HepG2 (cell line): ENCODE measurements around the gene TBXAS1. TPM values are rescaled to one million over a fixed set of nuclear protein-coding genes. Genes with fewer than 3 reads are reported as not detected.

ENCODE experiments used
- AGO2 ChIP-seq: fragments of 200-400 bp; formaldehyde crosslinking; optimal IDR thresholded peaks from 2 replicates; pipeline ENCODE3; 2017; ENCODE audit warnings: mild to moderate bottlenecking, low read depth, low read length, moderate library complexity
- FOXP1 ChIP-seq, 2 experiments: fragments of 450-650 bp in 1 of 2; IDR thresholded peaks; 2 replicates each; pipeline ENCODE4 v1.6.1; 2017 to 2018; ENCODE audit warnings: antibody characterized with exemption in 1 of 2
- GABPB1 ChIP-seq: IDR thresholded peaks from 2 replicates; pipeline ENCODE4 v1.6.1; 2016; ENCODE audit warnings: mild to moderate bottlenecking, missing genetic modification reagents, moderate library complexity, missing compliant biosample characterization
- MBNL3 ChIP-seq: fragments of 250-450 bp; sonication (Bioruptor Pico); conservative IDR thresholded peaks from 2 replicates; pipeline ENCODE4 v1.8.0; 2022; ENCODE audit warnings: mild to moderate bottlenecking, inconsistent platforms
- NFYB ChIP-seq: sonication (generic); formaldehyde crosslinking; IDR thresholded peaks from 2 replicates; pipeline ENCODE4 v1.4.0; 2020; ENCODE audit warnings: missing genetic modification reagents
- STAT5B ChIP-seq: sonication (generic); formaldehyde crosslinking; IDR thresholded peaks from 2 replicates; pipeline ENCODE4 v1.4.0; 2020; ENCODE audit warnings: missing genetic modification reagents
- ZNF12 ChIP-seq: sonication (generic); formaldehyde crosslinking; IDR thresholded peaks from 2 replicates; pipeline ENCODE4 v1.5.0; 2020; ENCODE audit warnings: missing genetic modification reagents
- ZNF230 ChIP-seq: sonication (generic); formaldehyde crosslinking; IDR thresholded peaks from 2 replicates; pipeline ENCODE4 v1.4.0; 2020; ENCODE audit warnings: mild to moderate bottlenecking, missing genetic modification reagents
- ZNF687 ChIP-seq: sonication (generic); formaldehyde crosslinking; IDR thresholded peaks from 2 replicates; pipeline ENCODE4 v1.5.1; 2020; ENCODE audit warnings: mild to moderate bottlenecking, missing genetic modification reagents, moderate library complexity
- ZNF781 ChIP-seq: sonication (generic); formaldehyde crosslinking; IDR thresholded peaks from 2 replicates; pipeline ENCODE4 v1.5.1; 2020; ENCODE audit warnings: borderline replicate concordance, mild to moderate bottlenecking, missing genetic modification reagents; ENCODE audit errors: not compliant biosample characterization
- polyA plus RNA-seq, 8 experiments: library from polyadenylated mRNA; depleted of rRNA in 3 of 8; stranded (reverse) in 7 of 8; unstranded in 1 of 8; fragments of >200 nt; fragmentation: Illumina TruSeq in 4 of 8; extraction: Trizol in 4 of 8; gene quantifications; 2 replicates each; pipeline versions ENCODE4 v1.2.1 to v1.2.3, GENCODE V29; 2011 to 2016; ENCODE audit warnings: low read depth in 4 of 8, missing spikeins in 1 of 8, mixed read lengths in 1 of 8; ENCODE audit not compliant: insufficient read depth in 1 of 8
- total RNA-seq, 5 experiments: library from RNA; depleted of rRNA; stranded (reverse); fragments of >200 nt; fragmentation: Illumina TruSeq; extraction: Trizol; gene quantifications; 2 replicates each; pipeline ENCODE4 v1.2.3, GENCODE V29; 2016; ENCODE audit warnings: low read depth in 1 of 5
- TF ChIP-seq, protein P1 (sequence below), 2 experiments: sonication (generic) in 1 of 2; formaldehyde crosslinking in 1 of 2; IDR thresholded peaks; 2 replicates each; pipeline versions ENCODE4 v1.5.1 to v1.6.1; 2011 to 2020; ENCODE audit warnings: borderline replicate concordance in 1 of 2, low read depth in 1 of 2, low read length in 1 of 2, mild to moderate bottlenecking in 1 of 2, missing genetic modification reagents in 1 of 2, moderate library complexity in 1 of 2
- TF ChIP-seq, protein P2 (sequence below): sonication (generic); formaldehyde crosslinking; IDR thresholded peaks from 2 replicates; pipeline ENCODE4 v1.8.0; 2022; ENCODE audit warnings: mild to moderate bottlenecking, missing genetic modification reagents

The TBXAS1 gene
- total and polyA plus RNA-seq, 2 of the 13 experiments (the other 11 are each of a cell fraction or from before 2014, with no cell fraction given), result 4.0 to 4.9 TPM

- TF ChIP-seq ZNF230 (0 out of 2 replicates have a peak, but pooled peaks have one; percentile 21), STAT5B (CRISPR knock-in tag) (0 out of 2 replicates have a peak, but pooled peaks have one; percentile 79), FOXP1 (IDR thresholded peaks at IDR 0.05) (0 out of 2 replicates have a peak, but pooled peaks have one; percentile 41), FOXP1 (CRISPR knock-in tag; IDR thresholded peaks at IDR 0.05) (peak; percentile 94), ZNF687 (peak; percentile 90), AGO2 (no peak), NFYB (CRISPR knock-in tag) (no peak), GABPB1 (CRISPR knock-in tag) (peak; percentile 47; the same call in 1 of the 2 replicates), ZNF781 (peak; percentile 42), ZNF12 (CRISPR knock-in tag) (peak; percentile 78; the same call in 1 of the 2 replicates), MBNL3 (CRISPR knock-in tag) (no peak)
- TF ChIP-seq, protein P1, sequence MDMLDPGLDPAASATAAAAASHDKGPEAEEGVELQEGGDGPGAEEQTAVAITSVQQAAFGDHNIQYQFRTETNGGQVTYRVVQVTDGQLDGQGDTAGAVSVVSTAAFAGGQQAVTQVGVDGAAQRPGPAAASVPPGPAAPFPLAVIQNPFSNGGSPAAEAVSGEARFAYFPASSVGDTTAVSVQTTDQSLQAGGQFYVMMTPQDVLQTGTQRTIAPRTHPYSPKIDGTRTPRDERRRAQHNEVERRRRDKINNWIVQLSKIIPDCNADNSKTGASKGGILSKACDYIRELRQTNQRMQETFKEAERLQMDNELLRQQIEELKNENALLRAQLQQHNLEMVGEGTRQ (IDR thresholded peaks at IDR 0.05; ENCODE audit: low read depth, low read length), result no peak
- TF ChIP-seq, protein P1 (CRISPR knock-in tag; IDR thresholded peaks at IDR 0.05; ENCODE audit: borderline replicate concordance), result peak; percentile 32; the same call in 1 of the 2 replicates
- TF ChIP-seq, protein P2, sequence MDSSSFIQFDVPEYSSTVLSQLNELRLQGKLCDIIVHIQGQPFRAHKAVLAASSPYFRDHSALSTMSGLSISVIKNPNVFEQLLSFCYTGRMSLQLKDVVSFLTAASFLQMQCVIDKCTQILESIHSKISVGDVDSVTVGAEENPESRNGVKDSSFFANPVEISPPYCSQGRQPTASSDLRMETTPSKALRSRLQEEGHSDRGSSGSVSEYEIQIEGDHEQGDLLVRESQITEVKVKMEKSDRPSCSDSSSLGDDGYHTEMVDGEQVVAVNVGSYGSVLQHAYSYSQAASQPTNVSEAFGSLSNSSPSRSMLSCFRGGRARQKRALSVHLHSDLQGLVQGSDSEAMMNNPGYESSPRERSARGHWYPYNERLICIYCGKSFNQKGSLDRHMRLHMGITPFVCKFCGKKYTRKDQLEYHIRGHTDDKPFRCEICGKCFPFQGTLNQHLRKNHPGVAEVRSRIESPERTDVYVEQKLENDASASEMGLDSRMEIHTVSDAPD (CRISPR knock-in tag), result peak; percentile 83; the same call in 1 of the 2 replicates
Measured at GRCh38 chr7:140049339-140050024, 220.4 kb downstream of the TBXAS1 start (continued).
